Measurements from ENCODE around the gene ERRFI1.
"Not testable (repeated sequence)": the region's sequence is repeated elsewhere in the genome, so short reads cannot be mapped to it uniquely, and the experiment has no call there.

ERRFI1 gene

GRCh38 chr1:7963841-7964240 lies 62.3 kb downstream of the ERRFI1 start:
- DNase-seq: not testable (repeated sequence)

- DNase-seq: not testable (repeated sequence)
Measured at GRCh38 chr1:7963378-7963730, 62.8 kb downstream of the ERRFI1 start.

DNA sequence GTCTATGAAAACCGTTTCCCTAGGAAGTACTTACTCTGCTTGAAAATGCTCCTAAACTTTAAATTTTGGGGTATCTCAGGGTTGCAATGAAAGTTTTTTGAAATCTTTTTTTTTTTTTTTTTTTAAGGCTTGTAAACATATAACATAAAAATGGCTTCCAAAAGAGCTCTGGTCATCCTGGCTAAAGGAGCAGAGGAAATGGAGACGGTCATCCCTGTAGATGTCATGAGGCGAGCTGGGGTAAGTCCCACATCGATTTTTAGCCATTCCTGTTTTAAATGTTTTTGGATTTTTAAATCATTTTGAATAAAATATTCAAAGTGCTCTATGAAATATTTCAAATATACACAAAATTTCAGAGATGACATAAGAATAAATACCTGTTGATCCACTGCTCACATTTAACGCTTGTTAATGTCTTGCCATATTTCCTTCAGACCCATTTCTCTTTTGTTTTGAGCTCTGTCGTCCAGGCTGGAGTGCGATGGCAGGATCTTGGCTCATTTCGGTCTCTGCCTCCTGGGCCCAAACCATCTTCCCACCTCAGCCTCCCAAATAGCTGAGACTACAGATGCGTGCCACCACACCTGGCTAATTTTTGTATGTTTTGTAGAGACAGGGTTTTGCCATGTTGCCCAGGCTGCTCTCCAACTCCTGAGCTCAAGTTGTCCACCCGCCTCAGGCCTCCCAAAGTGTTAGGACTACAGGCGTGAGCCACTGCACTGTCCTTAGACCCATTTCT lies 63.3 kb downstream of the ERRFI1 start:
- no peak for DNase-seq

GRCh38 chr1:7962014-7962335 lies 64.1 kb downstream of the ERRFI1 start:
- peak; percentile 38 for DNase-seq

Measured in activated T-cell treated with anti-CD3 and anti-CD28 coated beads for 4 hours (primary cell).